Gastrocnemius medialis (tissue), 4 donors: Measurements from ENCODE around the gene CTSL.

ENCODE experiments used
- CTCF ChIP-seq, 5 experiments: fragments of 450-650 bp in 3 of 5; fragments of 200-600 bp in 2 of 5; sonication (generic) in 2 of 5; IDR thresholded peaks in 4 of 5; conservative IDR thresholded peaks in 1 of 5; 1 replicate in 4 of 5; 2 replicates in 1 of 5; pipeline ENCODE4 v1.5.1; 2016 to 2019; ENCODE audit warnings: antibody characterized with exemption in 5 of 5, mild to moderate bottlenecking in 3 of 5, moderate library complexity in 3 of 5
- POLR2A ChIP-seq, 2 donors: fragments of 450-650 bp; IDR thresholded peaks; one replicate each; pipeline ENCODE4 v1.6.1; 2017; ENCODE audit warnings: antibody characterized with exemption in 2 of 2, mild to moderate bottlenecking in 2 of 2, moderate library complexity in 2 of 2

- TF ChIP-seq CTCF (IDR thresholded peaks at IDR 0.05 in 4 of 5, conservative IDR thresholded peaks at IDR 0.05 in 1 of 5) (no peak), POLR2A (IDR thresholded peaks at IDR 0.05) (no peak)
Observed at GRCh38 chr9:87722393-87723088, 3.4 kb upstream of the CTSL start.
